IPS-11a (cell line): ENCODE measurements around the gene TMEM63C.

Experiments used
- H3K4me3 ChIP-seq: one replicate; pipeline ENCODE4 v1.5.1; 2013; ENCODE audit warnings: low read depth, low read length, control low read depth

Gene TMEM63C

GRCh38 chr14:77194706-77195105 is 13.1 kb downstream of the TMEM63C start:
- no peak overlapping the region for H3K4me3 ChIP-seq

- H3K4me3 ChIP-seq, result no peak overlapping the region
Observed at GRCh38 chr14:77195766-77196165, 14.2 kb downstream of the TMEM63C start.

- no peak overlapping the region for H3K4me3 ChIP-seq
Observed at GRCh38 chr14:77197988-77198387, 16.4 kb downstream of the TMEM63C start.

GRCh38 chr14:77198561-77198960 is 17.0 kb downstream of the TMEM63C start:
- H3K4me3 ChIP-seq, result no peak overlapping the region

- H3K4me3 ChIP-seq, result no peak overlapping the region
Observed at GRCh38 chr14:77199590-77199989, 18.0 kb downstream of the TMEM63C start.

- H3K4me3 ChIP-seq, result no peak overlapping the region
Observed at GRCh38 chr14:77200406-77200985, 18.9 kb downstream of the TMEM63C start.

GRCh38 chr14:77201696-77202095 is 20.1 kb downstream of the TMEM63C start:
- no peak overlapping the region for H3K4me3 ChIP-seq

- H3K4me3 ChIP-seq, result no peak overlapping the region
Observed at GRCh38 chr14:77203611-77204458, 22.2 kb downstream of the TMEM63C start.

GRCh38 chr14:77204459-77204771 is 22.8 kb downstream of the TMEM63C start:
- H3K4me3 ChIP-seq, result no peak overlapping the region

GRCh38 chr14:77204907-77205306 is 23.3 kb downstream of the TMEM63C start:
- H3K4me3 ChIP-seq, result no peak overlapping the region

- H3K4me3 ChIP-seq, result no peak overlapping the region
Observed at GRCh38 chr14:77205566-77205965, 24.0 kb downstream of the TMEM63C start.

- no peak overlapping the region for H3K4me3 ChIP-seq
Observed at GRCh38 chr14:77206261-77206824, 24.7 kb downstream of the TMEM63C start.

GRCh38 chr14:77206877-77207389 is 25.3 kb downstream of the TMEM63C start:
- no peak overlapping the region for H3K4me3 ChIP-seq

GRCh38 chr14:77208291-77208978 is 26.8 kb downstream of the TMEM63C start:
- no peak overlapping the region for H3K4me3 ChIP-seq

- H3K4me3 ChIP-seq, result no peak overlapping the region
Observed at GRCh38 chr14:77208979-77209318, 27.4 kb downstream of the TMEM63C start.

GRCh38 chr14:77212097-77212870 is 30.7 kb downstream of the TMEM63C start:
- no peak overlapping the region for H3K4me3 ChIP-seq

GRCh38 chr14:77212943-77213678 is 31.5 kb downstream of the TMEM63C start:
- H3K4me3 ChIP-seq, result no peak overlapping the region

GRCh38 chr14:77213679-77214016 is 32.0 kb downstream of the TMEM63C start:
- no peak overlapping the region for H3K4me3 ChIP-seq

- no peak overlapping the region for H3K4me3 ChIP-seq
Observed at GRCh38 chr14:77214216-77214615, 32.6 kb downstream of the TMEM63C start.

GRCh38 chr14:77217551-77217950 is 36.0 kb downstream of the TMEM63C start:
- H3K4me3 ChIP-seq, result no peak overlapping the region
